Measurements from ENCODE around the gene PARP3.
"Not testable (repeated sequence)": the region's sequence is repeated elsewhere in the genome, so short reads cannot be mapped to it uniquely, and the experiment has no call there.

Gene PARP3

GRCh38 chr3:51902361-51902760, 39.8 kb upstream of the PARP3 start:
- DNase-seq, CTCF ChIA-PET: not testable (repeated sequence)

GRCh38 chr3:51904034-51904823, 37.9 kb upstream of the PARP3 start:
- no peaks in the 10 kb centered on the region for H3K4me1 ChIP-seq (ENCODE audit: control extremely low read depth in 1 of 4, control insufficient read depth in 4 of 4, insufficient read depth in 4 of 4, low read length in 3 of 4)
- DNase-seq = no peak
- peaks cover 0 to 13% (median 2%) of the 10 kb centered on the region in 5 experiments for H3K27me3 ChIP-seq (replicated peaks in 2 of 5; ENCODE audit: control insufficient read depth in 4 of 5, insufficient read depth in 5 of 5, low read length in 4 of 5)
- no peak overlapping the region for H3K4me3 ChIP-seq (ENCODE audit: control insufficient read depth in 1 of 7, extremely low read depth in 1 of 7, insufficient read depth in 4 of 7, low read depth in 2 of 7, low read length in 6 of 7)
- peaks cover 0 to 16% (median 0%) of the 10 kb centered on the region in 5 experiments for H3K9me3 ChIP-seq (ENCODE audit: control extremely low read depth in 1 of 5, control insufficient read depth in 4 of 5, insufficient read depth in 2 of 5, low read depth in 1 of 5, low read length in 4 of 5)
- no peaks in the 10 kb centered on the region for H3K36me3 ChIP-seq (ENCODE audit: control insufficient read depth in 4 of 4, insufficient read depth in 4 of 4, low read length in 3 of 4)
- no peak overlapping the region for H3K27ac ChIP-seq (ENCODE audit: insufficient read depth in 1 of 2, low read depth in 1 of 2, low read length in 2 of 2, poor library complexity in 1 of 2, severe bottlenecking in 2 of 2)
- POLR2A ChIA-PET = no interaction called here
- CTCF ChIA-PET = no interaction called here
- 100% methylated on average over 1 of the region's 2 CpGs for WGBS (ENCODE audit: insufficient coverage)

More at GRCh38 chr3:51902361-51902760, 39.8 kb upstream of the PARP3 start:
- WGBS (ENCODE audit: insufficient coverage) = 84% methylated on average over 3 of the region's 7 CpGs
- POLR2A ChIA-PET; H3K4me1 ChIP-seq (ENCODE audit: control extremely low read depth in 1 of 4, control insufficient read depth in 4 of 4, insufficient read depth in 4 of 4, low read length in 3 of 4); H3K4me3 ChIP-seq (ENCODE audit: control insufficient read depth in 1 of 7, extremely low read depth in 1 of 7, insufficient read depth in 4 of 7, low read depth in 2 of 7, low read length in 6 of 7); H3K36me3 ChIP-seq (ENCODE audit: control insufficient read depth in 4 of 4, insufficient read depth in 4 of 4, low read length in 3 of 4); H3K9me3 ChIP-seq (ENCODE audit: control extremely low read depth in 1 of 5, control insufficient read depth in 4 of 5, insufficient read depth in 2 of 5, low read depth in 1 of 5, low read length in 4 of 5); H3K27ac ChIP-seq (ENCODE audit: insufficient read depth in 1 of 2, low read depth in 1 of 2, low read length in 2 of 2, poor library complexity in 1 of 2, severe bottlenecking in 2 of 2): not testable (repeated sequence)
- H3K27me3 ChIP-seq (replicated peaks in 2 of 5; ENCODE audit: control insufficient read depth in 4 of 5, insufficient read depth in 5 of 5, low read length in 4 of 5) = peaks cover 0 to 20% (median 2%) of the 10 kb centered on the region in 5 experiments

- H3K4me1 ChIP-seq (ENCODE audit: control extremely low read depth in 1 of 4, control insufficient read depth in 4 of 4, insufficient read depth in 4 of 4, low read length in 3 of 4) = no peaks in the 10 kb centered on the region
- H3K27me3 ChIP-seq (replicated peaks in 2 of 5; ENCODE audit: control insufficient read depth in 4 of 5, insufficient read depth in 5 of 5, low read length in 4 of 5) = no peaks in the 10 kb centered on the region
- no peak overlapping the region for H3K4me3 ChIP-seq (ENCODE audit: control insufficient read depth in 1 of 7, extremely low read depth in 1 of 7, insufficient read depth in 4 of 7, low read depth in 2 of 7, low read length in 6 of 7)
- peaks cover 0 to 16% (median 0%) of the 10 kb centered on the region in 5 experiments for H3K9me3 ChIP-seq (ENCODE audit: control extremely low read depth in 1 of 5, control insufficient read depth in 4 of 5, insufficient read depth in 2 of 5, low read depth in 1 of 5, low read length in 4 of 5)
- no peak overlapping the region for H3K27ac ChIP-seq (ENCODE audit: insufficient read depth in 1 of 2, low read depth in 1 of 2, low read length in 2 of 2, poor library complexity in 1 of 2, severe bottlenecking in 2 of 2)
- no peak for DNase-seq
- ChIA-PET POLR2A (interaction anchor here (0.6 kb wide), 1 partner anchor 20 kb away, joined by 5 read pairs; no protein-coding TSS in a partner anchor), CTCF (no interaction called here)
- WGBS (ENCODE audit: insufficient coverage) = 79% methylated on average over 2 of the region's 4 CpGs
- no peaks in the 10 kb centered on the region for H3K36me3 ChIP-seq (ENCODE audit: control insufficient read depth in 4 of 4, insufficient read depth in 4 of 4, low read length in 3 of 4)
Measured at GRCh38 chr3:51908026-51908425, 34.1 kb upstream of the PARP3 start.

GRCh38 chr3:51916418-51916817, 25.7 kb upstream of the PARP3 start:
- Histone ChIP-seq H3K4me3 (ENCODE audit: control insufficient read depth in 1 of 7, extremely low read depth in 1 of 7, insufficient read depth in 4 of 7, low read depth in 2 of 7, low read length in 6 of 7) (no peak overlapping the region), H3K36me3 (ENCODE audit: control insufficient read depth in 4 of 4, insufficient read depth in 4 of 4, low read length in 3 of 4) (no peaks in the 10 kb centered on the region), H3K27me3 (replicated peaks in 2 of 5; ENCODE audit: control insufficient read depth in 4 of 5, insufficient read depth in 5 of 5, low read length in 4 of 5) (peaks cover 0 to 2% (median 0%) of the 10 kb centered on the region in 5 experiments), H3K4me1 (ENCODE audit: control extremely low read depth in 1 of 4, control insufficient read depth in 4 of 4, insufficient read depth in 4 of 4, low read length in 3 of 4) (no peaks in the 10 kb centered on the region), H3K27ac (ENCODE audit: insufficient read depth in 1 of 2, low read depth in 1 of 2, low read length in 2 of 2, poor library complexity in 1 of 2, severe bottlenecking in 2 of 2) (no peak overlapping the region), H3K9me3 (ENCODE audit: control extremely low read depth in 1 of 5, control insufficient read depth in 4 of 5, insufficient read depth in 2 of 5, low read depth in 1 of 5, low read length in 4 of 5) (no peaks in the 10 kb centered on the region)
- DNase-seq = no peak
- ChIA-PET CTCF (interaction anchor here (0.8 kb wide), 1 partner anchor 23 kb away, joined by 3 read pairs; no protein-coding TSS in a partner anchor), POLR2A (no interaction called here)
- WGBS (ENCODE audit: insufficient coverage) = 100% methylated on average over 2 of the region's 5 CpGs

GRCh38 chr3:51921081-51921578, 21.0 kb upstream of the PARP3 start:
- ChIA-PET POLR2A (no interaction called here), CTCF (interaction anchor here (0.6 to 1.4 kb wide), 2 partner anchors 12 to 1072 kb away, joined by 3 read pairs; no protein-coding TSS in a partner anchor)
- Histone ChIP-seq H3K4me1 (ENCODE audit: control extremely low read depth in 1 of 4, control insufficient read depth in 4 of 4, insufficient read depth in 4 of 4, low read length in 3 of 4) (no peaks in the 10 kb centered on the region), H3K4me3 (ENCODE audit: control insufficient read depth in 1 of 7, extremely low read depth in 1 of 7, insufficient read depth in 4 of 7, low read depth in 2 of 7, low read length in 6 of 7) (no peak overlapping the region), H3K9me3 (ENCODE audit: control extremely low read depth in 1 of 5, control insufficient read depth in 4 of 5, insufficient read depth in 2 of 5, low read depth in 1 of 5, low read length in 4 of 5) (no peaks in the 10 kb centered on the region), H3K27ac (ENCODE audit: insufficient read depth in 1 of 2, low read depth in 1 of 2, low read length in 2 of 2, poor library complexity in 1 of 2, severe bottlenecking in 2 of 2) (no peak overlapping the region), H3K27me3 (replicated peaks in 2 of 5; ENCODE audit: control insufficient read depth in 4 of 5, insufficient read depth in 5 of 5, low read length in 4 of 5) (peaks cover 0 to 2% (median 0%) of the 10 kb centered on the region in 5 experiments), H3K36me3 (ENCODE audit: control insufficient read depth in 4 of 4, insufficient read depth in 4 of 4, low read length in 3 of 4) (no peaks in the 10 kb centered on the region)
- WGBS (ENCODE audit: insufficient coverage) = 87% methylated on average over 7 of the region's 11 CpGs
- no peak for DNase-seq

GRCh38 chr3:51927061-51927977, 14.8 kb upstream of the PARP3 start:
- no peak overlapping the region for H3K27ac ChIP-seq (ENCODE audit: insufficient read depth in 1 of 2, low read depth in 1 of 2, low read length in 2 of 2, poor library complexity in 1 of 2, severe bottlenecking in 2 of 2)
- H3K27me3 ChIP-seq (replicated peaks in 2 of 5; ENCODE audit: control insufficient read depth in 4 of 5, insufficient read depth in 5 of 5, low read length in 4 of 5) = no peaks in the 10 kb centered on the region
- 100% methylated on average over 1 of the region's 5 CpGs for WGBS (ENCODE audit: insufficient coverage)
- ChIA-PET CTCF (interaction anchor here (0.8 to 1.4 kb wide), 2 partner anchors 10 to 14 kb away, joined by 3 read pairs; partner anchors contain the start of gene RRP9), POLR2A (no interaction called here)
- H3K4me1 ChIP-seq (ENCODE audit: control extremely low read depth in 1 of 4, control insufficient read depth in 4 of 4, insufficient read depth in 4 of 4, low read length in 3 of 4) = no peaks in the 10 kb centered on the region
- H3K4me3 ChIP-seq (ENCODE audit: control insufficient read depth in 1 of 7, extremely low read depth in 1 of 7, insufficient read depth in 4 of 7, low read depth in 2 of 7, low read length in 6 of 7) = no peak overlapping the region
- no peaks in the 10 kb centered on the region for H3K9me3 ChIP-seq (ENCODE audit: control extremely low read depth in 1 of 5, control insufficient read depth in 4 of 5, insufficient read depth in 2 of 5, low read depth in 1 of 5, low read length in 4 of 5)
- H3K36me3 ChIP-seq (ENCODE audit: control insufficient read depth in 4 of 4, insufficient read depth in 4 of 4, low read length in 3 of 4) = peaks cover 0 to 4% (median 3%) of the 10 kb centered on the region in 4 experiments
- DNase-seq = no peak

Measured in common myeloid progenitor, CD34-positive (primary cell).